HG03097 (cell line): ENCODE results near the gene SERPINB6.
"Not testable (repeated sequence)": the region's sequence is repeated elsewhere in the genome, so short reads cannot be mapped to it uniquely, and the experiment has no call there.

Experiments
- ATAC-seq: cut with Tn5 transposase; IDR thresholded peaks from one replicate; pipeline ENCODE4 v1.9.1; 2021; ENCODE audit not compliant: unreplicated experiment, low FRiP score

Gene SERPINB6

DNA sequence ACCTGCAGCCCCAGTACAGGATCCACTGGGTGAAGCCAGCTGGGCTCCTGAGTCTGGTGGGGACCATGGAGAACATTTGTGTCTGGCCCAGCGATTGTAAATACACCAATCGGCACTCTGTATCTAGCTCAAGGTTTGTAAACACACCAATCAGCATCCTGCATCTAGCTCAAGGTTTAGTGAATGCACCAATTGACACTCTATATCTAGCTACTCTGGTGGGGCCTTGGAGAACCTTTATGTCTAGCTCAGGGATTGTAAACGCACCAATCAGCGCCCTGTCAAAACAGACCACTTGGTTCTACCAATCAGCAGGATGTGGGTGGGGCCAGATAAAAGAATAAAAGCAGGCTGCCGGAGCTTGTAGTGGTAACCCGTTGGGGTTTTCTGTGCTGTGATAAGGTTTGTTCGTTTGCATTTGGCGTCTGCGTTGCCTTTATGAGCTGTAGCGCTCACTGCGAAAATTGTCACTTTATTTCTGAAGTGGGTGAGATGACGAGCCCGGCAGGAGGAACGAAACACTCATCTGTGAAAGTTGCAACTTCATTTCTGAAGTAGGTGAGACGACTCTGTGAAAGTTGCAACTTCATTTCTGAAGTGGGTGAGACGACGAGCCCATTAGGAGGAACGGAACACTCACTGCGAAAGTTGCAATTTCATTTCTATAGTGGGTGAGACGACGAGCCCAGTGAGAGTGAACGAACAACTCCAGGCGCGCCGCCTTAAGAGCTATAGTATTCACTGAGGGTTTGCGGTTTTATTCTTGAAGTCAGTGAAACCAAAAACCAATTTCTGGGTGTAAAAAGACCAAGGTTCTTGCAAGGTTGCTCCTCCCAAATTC lies 31.1 kb downstream of the SERPINB6 start:
- peak; percentile 80 for ATAC-seq

DNA sequence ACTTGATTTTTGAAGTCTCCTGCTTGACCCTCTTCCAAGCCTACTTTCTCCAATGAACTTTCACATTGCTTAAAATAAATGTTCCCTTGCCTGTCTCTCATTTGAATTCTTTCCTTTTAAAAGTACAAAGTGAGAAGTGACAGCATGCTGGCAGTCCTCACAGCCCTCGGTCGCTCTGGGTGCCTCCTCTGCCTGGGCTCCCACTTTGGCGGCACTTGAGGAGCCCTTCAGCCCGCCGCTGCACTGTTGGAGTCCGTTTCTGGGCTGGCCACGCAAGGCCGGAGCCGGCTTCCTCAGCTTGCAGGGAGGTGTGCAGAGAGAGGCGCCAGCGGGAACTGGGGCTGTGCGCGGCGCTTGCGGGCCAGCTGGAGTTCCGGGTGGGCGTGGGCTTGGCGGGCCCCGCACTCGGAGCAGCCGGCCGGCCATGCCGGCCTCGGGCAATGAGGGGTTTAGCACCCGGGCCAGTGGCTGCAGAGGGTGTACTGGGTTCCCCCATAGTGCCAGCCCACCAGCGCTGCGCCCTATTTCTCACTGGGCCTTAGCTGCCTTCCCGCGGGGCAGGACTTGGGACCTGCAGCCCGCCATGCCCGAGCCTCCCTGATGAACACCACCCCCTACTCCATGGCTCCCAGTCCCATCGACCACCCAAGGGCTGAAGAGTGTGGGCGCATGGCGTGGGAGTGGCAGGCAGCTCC lies 31.9 kb downstream of the SERPINB6 start:
- ATAC-seq: no peak

DNA sequence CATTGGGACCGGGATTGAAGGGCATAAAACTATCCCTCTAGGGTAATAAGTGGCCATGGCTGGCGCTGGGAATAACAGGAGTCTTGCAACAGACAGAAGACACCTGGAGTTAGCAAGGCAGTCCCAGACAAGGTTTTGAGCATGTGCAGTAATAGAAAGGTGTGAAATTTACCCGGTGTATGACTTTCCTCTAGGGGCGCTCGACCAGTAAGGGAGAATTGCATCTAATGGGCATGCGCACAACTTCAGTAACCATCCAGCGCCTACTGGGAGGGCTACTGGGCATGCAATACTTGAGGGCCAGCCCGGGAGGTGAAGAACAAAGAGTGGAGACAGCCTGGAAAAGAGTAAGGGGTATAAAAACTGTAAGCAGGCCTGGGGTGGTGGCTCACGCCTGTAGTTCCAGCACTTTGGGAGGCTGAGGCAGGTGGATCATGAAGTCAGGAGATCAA lies 32.7 kb downstream of the SERPINB6 start:
- no peak for ATAC-seq

DNA sequence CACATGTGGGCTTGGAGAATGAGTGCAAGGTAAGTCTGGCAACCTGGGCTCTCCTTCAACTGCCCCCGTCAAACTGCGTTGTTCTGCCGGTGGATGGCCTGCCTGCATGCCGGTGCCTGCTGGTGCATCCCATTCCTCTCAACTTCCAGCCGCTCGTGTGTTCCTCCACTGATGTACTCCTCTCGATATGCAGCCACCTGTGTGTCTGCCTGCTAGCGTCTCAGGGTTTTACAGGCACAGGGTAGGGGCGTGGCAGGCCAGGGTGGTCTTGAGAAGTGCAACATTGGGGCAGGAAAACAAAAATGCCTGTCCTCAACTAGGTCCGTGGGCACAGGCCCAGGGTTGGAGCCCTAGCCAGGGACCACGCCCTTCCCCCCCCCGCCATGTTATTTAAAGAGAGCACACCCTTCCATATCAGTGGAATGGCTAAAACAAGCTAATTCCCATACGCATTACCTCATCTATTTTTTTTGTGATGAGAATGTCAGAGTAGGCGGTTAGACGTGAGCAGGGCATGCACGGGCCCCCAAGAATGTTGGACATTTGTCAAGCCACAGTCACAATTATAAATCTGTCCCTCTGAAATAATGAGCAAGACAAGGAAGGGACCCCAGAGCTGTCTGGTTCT lies 33.2 kb downstream of the SERPINB6 start:
- ATAC-seq: no peak

DNA sequence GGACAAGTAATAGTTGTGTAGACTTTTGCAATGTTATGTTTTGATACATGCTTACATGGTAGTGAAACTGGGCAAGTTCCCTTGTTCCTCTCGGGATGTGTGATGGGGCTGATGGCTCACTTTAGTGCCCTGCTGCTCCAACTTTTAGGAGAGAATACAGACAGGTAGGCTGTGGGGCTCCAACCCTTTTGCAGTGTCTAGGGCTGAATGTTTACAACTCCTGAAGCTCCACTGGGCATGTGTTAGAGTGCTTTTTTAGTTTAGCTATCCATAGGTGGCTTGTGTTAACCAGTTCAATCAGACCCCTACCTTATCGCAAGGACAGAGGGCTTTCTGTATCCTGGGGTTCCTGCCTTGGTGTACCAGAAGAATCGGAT lies 33.8 kb downstream of the SERPINB6 start:
- no peak for ATAC-seq

DNA sequence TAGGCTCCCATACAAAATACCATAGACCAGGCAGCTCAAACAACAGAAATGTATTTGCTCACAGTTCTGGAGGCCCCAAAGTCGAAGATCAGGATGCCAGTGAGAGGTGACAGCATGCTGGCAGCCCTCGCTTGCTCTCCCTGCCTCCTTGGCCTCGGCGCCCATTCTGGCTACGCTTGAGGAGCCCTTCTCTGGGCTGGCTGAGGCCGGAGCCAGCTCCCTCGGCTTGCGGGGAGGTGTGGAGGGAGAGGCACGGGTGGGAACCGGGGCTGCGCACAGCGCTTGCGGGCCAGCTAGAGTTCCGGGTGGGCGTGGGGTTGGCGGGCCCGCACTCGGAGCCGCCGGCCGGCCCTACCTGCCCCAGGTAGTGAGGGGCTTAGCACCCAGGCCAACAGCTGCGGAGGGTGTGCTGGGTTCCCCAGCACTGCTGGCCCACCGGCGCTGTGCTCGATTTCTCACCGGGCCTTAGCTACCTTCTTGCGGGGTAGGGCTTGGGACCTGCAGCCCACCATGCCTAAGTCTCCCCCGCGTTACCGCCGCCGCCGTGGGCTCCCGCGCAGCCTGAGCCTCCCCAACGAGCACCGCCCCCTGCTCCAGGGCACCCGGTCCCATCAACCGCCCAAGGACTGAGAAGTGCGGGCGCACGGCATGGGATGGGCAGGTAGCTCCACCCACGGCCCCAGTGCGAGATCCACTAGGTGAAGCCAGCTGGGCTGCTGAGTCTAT lies 35.6 kb downstream of the SERPINB6 start:
- no peak for ATAC-seq

DNA sequence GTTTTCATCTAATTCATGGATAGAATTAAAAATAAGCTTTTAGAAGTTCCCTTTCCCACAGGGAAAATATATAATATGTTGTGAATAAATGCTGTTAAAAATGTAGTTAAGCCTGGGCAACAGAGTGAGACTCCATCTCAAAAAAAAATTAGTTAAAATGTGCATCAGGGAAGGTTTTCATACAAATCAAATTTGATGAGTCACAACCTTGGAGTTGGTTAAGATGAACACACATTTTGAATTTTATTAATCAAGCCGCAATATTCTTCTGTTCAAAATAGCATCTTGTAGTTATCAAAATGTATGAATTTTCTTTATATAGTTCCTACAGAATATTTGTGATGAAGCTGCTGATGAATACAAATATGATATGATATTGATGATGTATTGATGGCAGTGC lies 37.3 kb downstream of the SERPINB6 start:
- no peak for ATAC-seq

DNA sequence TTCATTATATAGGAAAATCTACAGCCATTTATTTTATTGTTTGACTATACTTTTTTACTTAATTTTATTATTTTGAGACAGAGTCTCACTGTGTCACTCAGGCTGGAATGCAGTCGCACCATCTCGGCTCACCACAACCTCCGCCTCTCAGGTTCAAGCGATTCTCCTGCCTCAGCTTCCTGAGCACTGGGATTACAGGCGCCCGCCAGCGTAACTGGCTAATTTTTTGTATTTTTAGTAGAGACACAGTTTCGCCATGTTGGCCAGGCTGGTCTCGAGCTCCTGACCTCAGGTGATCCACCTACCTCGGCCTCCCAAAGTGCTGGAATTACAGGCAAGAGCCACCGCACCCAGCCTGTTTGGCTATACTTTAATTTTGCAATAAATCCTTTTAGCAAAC lies 38.5 kb downstream of the SERPINB6 start:
- ATAC-seq: not testable (repeated sequence)

DNA sequence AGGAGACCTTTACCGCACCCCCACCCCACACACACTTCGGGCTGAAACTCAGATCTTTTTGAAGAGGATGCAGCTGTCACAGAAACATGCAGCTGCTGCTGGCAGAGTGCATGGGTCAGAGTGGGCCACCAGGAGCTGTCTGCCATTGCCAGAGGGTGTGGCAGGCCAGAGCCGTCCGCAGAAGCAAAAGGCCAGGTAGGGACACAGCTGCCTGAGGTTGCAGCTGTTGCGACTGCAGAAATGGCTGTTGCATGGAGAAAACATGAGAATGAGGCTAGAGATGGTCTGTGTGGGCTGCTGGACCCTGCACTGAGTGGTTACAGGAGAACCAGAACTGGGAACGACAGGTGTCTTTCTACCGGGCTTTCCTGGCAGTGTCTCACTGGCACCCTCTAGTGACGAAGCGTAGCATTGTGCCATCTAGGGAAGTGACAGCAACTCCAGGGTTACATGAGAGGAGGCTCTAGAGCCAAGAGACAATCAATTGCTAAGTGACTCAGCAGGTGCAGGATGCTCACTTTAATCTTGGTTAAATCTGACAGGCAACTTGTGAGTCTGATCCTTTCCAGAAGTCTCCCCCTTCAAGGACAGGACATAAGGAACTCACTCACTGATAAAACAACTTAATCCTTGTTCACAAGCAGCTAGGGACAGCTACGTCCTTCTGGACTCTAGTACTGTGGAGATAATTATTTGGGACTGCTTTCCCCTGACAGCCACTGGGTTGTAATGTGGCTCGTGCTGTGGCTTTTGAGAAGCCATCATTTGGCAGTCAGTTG lies 39.2 kb downstream of the SERPINB6 start:
- ATAC-seq: peak; percentile 73

DNA sequence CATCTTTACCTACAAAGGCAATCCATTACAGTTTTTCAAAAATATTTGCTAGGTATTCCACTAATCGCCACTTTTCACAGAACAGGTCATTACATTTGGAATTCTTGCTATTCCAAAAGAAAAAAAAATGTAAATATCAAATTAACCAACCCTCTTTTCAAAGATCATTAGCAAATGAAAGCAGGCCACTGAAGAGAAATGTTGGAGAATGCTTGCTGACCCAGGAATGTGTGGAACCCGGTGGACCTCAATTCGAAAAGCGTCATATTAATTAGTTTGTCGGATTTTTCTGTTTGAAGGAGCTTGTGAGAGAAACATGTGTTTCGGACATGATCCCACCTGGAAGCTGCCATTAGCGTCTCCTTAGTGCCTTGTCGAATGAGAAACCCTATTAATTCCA lies 40.3 kb downstream of the SERPINB6 start:
- ATAC-seq: no peak

DNA sequence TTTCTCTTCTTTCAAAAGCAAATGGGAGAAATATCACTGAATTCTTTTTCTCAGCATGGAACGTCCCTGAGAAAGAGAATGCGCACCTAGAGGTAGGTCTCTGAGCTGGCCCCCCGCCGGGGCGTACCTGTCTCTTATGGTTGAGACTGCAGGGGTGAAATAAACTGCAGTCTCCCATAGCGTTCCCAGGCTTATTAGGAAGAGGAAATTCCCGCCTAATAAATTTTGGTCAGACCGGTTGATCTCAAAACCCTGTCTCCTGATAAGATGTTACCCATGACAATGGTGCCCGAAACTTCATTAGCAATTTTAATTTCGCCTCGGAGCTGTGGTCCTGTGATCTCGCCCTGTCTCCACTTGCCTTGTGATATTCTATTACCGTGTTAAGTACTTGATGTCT lies 43.4 kb downstream of the SERPINB6 start:
- not testable (repeated sequence) for ATAC-seq

DNA sequence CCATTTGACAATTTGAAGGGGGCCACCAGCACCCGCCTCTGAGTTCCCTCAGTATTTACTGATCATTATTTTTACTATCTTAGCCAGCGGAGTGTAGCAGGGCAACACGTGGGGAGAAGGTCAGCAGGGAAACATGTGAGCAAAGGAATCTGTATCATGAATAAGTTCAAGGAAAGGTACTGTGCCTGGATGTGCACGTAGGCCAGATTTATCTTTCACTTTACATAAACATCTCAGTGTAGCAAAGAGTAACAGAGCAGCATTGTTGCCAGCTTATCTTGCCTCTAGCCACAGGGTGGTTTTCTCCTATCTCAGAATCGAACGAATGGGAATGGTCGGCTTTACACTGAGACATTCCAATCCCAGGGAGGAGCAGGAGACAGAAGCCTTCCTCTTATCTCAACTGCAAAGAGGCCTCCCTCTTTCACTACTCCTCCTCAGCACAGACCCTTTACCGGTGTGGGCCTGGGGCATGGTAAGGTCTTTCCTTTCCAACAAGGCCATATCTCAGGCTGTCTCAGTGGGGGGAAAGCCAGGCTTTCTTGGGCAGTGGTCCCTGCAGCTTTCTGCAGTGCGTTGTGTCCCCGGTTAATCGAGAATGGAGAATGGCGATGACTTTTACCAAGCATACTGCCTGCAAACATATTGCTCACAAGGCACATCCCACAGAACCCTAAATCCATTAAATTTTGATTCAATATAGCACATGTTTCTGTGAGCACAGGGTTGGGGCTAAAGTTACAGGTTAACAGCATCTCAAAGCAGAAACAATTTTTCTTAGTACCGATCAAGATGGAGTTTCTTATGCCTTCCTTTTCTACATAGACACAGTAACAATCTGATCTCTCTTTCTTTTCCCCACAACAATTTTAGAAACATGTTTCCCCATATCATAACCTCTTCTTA lies 45.3 kb downstream of the SERPINB6 start:
- not testable (repeated sequence) for ATAC-seq

DNA sequence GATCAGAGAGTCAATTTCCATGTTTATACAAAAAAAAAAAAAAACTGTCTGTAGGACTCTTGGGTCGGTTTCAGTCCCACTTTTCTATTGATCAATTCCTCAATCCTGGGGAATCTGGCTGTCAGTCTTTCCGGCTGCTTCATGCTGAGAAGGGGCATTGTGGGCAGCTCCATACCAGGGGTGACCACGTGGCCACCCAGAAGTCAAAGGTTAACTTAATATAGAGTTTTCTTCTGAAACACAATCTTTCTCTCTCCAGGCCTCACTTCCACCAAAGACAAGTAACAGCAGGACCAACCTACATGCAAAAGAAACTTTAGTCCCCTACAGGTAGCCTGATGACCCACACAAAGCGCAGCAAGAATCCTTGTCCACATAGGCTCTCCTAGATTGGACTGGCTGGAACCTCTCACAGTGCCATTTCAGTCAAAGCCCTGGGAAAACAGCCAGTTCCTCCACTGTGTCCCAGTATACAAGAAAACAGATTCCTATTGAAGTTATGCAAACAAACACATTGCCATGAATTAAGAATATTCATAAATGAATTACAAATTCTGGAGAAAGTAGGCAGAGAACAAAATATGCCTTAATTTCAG lies 49.7 kb downstream of the SERPINB6 start:
- no peak for ATAC-seq

DNA sequence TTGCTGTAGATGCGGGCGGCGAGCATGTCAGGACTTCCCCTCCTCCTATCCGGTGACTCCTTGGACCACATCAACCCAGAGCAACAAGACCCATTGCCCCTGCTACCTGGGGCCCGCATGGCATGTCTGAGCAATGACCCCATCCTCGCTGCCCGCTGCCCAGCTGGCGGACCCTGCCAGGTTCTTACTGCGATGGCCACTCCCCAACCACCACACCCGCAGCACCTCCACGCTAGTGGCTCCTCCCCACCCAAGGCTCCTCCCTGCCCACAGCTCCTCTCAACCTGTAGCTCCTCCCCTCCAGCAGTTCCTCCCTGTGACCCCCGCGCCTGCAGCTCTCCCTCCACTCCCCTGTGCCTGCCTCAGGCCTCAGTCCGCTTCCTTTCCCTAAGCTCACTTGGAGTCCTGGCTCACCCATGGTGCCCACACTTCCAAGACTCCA lies 50.7 kb downstream of the SERPINB6 start:
- no peak for ATAC-seq

DNA sequence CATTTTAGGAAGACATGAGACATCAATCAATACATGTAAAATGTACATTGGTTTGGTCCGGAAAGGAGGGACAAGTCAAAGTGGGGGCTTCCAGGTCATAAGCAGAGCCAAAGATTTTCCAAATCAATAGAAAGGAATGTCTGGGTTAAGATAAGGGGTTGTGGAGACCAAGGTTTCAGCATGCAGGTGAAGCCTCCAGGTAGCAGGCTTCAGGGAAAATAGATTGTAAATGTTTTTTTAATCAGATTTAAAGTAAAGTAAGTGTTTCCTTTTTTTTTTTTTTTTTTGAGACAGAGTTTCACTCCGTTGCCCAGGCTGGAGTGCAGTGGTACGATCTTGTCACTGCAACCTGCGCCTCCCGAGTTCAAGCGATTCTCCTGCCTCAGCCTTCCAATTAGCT lies 51.5 kb downstream of the SERPINB6 start:
- no peak for ATAC-seq

DNA sequence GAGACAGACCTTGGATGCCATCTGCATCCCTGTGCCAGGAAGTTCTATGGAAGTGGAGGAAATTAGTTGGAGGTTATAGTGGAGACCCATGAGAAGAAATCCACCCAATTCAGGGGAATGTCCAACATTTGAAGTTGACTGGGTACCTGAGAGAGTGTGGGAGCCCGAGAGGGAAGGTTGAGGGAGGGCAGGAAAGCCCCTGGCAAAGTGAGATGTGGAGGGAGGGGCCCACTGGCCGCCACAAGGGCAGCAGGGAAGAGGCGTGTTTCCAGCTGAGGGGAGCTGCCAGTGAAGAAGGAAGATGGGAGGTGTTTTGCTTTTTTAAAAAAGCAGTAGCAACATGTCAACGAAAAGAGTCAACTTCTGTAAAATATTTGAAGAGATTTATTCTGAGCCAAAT lies 52.0 kb downstream of the SERPINB6 start:
- ATAC-seq: no peak

DNA sequence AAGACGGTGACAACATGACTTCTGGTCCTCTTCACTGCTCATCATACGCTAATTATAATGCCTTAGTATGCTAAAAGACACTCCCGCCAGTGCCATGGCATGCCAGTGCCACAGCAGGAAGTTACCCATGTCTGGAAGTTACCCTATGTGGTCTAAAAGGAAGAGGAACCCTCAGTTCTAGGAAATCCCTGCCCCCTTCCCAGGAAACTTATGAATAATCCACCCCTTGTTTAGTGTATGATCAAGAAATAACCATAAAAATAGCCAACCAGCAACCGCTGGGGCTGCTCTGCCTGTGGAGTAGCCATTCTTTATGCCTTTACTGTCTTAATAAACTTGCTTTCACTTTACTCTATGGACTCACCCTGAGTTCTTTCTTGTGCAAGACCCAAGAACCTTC lies 52.4 kb downstream of the SERPINB6 start:
- no peak for ATAC-seq

DNA sequence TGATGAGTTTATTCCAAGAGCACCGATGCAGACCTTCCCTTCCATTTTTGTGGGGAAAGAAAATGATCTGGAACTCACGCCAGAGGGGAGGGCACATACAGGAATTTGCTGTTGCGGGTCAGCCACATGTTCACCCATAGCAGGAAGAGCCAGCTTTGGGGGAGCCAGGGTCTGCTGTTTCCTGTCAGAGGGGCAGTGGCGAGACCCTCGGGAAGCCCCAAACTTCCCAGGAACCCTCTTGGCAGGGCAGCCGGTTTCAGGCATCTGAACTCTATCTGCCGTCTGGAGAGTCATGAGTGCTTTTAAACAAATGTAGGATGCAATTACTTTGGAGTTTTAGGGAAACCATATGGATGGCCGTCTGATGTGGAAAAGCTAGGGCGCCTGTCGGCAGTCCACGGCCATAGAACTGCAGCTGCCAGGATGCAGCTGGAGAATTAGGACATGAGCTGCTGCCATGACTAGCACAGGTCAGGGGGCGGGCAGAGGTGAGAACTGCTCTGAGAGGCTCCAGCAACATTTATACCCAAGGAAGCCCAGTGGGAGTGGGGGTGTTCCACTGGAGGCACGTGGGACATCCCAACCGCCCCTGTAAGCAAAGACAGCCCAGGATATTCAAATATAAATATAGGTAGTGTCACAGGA lies 53.4 kb downstream of the SERPINB6 start:
- no peak for ATAC-seq
